Fibroblast of pulmonary artery (primary cell): ENCODE measurements around the gene FUT3.
A peak's percentile ranks its signal among the peaks of the same experiment; 100 is the strongest.

ENCODE experiments used
- DNase-seq: peaks from one replicate; pipeline ENCODE4 v3.0.0-alpha.2; 2010; ENCODE audit warnings: low read depth
- H3K4me3 ChIP-seq: replicated peaks from 2 replicates; pipeline ENCODE4 v1.5.1; 2011; ENCODE audit warnings: low read depth, mild to moderate bottlenecking, control low read depth, low read length, moderate library complexity
- CTCF ChIP-seq: IDR thresholded peaks from 2 replicates; pipeline ENCODE4 v1.5.1; 2011; ENCODE audit warnings: mild to moderate bottlenecking, control low read depth, low read length, inconsistent platforms; ENCODE audit errors: missing control alignments

FUT3 gene

GRCh38 chr19:5826531-5827341, 24.5 kb downstream of the FUT3 start:
- H3K4me3 ChIP-seq, result no peak overlapping the region
- TF ChIP-seq CTCF, result no peak
- DNase-seq, result peak; percentile 25

GRCh38 chr19:5825178-5825577, 26.1 kb downstream of the FUT3 start:
- TF ChIP-seq CTCF, result no peak
- H3K4me3 ChIP-seq, result no peak overlapping the region
- no peak for DNase-seq

GRCh38 chr19:5824751-5825150, 26.5 kb downstream of the FUT3 start:
- TF ChIP-seq CTCF, result no peak
- no peak for DNase-seq
- no peak overlapping the region for H3K4me3 ChIP-seq

GRCh38 chr19:5823579-5824281, 27.5 kb downstream of the FUT3 start:
- no peak for DNase-seq
- no peak overlapping the region for H3K4me3 ChIP-seq
- TF ChIP-seq CTCF, result peak; percentile 9

- H3K4me3 ChIP-seq, result no peak overlapping the region
- no peak for TF ChIP-seq CTCF
- no peak for DNase-seq
These were observed 28.9 kb downstream of the FUT3 start for GRCh38 chr19:5822181-5822844.

GRCh38 chr19:5821521-5822180, 29.6 kb downstream of the FUT3 start:
- no peak for DNase-seq
- TF ChIP-seq CTCF, result no peak
- no peak overlapping the region for H3K4me3 ChIP-seq
